GM23248 (cell line): ENCODE results near the gene LRCOL1.

Experiments used
- EZH2 ChIP-seq: fragments of 200-600 bp; sonication (generic); IDR thresholded peaks from 2 replicates; pipeline ENCODE4 v1.6.1; 2018; ENCODE audit warnings: antibody characterized with exemption, mild to moderate bottlenecking; ENCODE audit not compliant: insufficient read depth, poor library complexity, severe bottlenecking
- EZH2phosphoT487 ChIP-seq: fragments of 200-600 bp; sonication (generic); IDR thresholded peaks from 2 replicates; pipeline ENCODE4 v1.6.1; 2018; ENCODE audit warnings: antibody characterized with exemption, moderate library complexity, mild to moderate bottlenecking, low read depth; ENCODE audit not compliant: insufficient read depth

- TF ChIP-seq EZH2 (no peak), EZH2phosphoT487 (no peak)
These were observed 19.1 kb downstream of the LRCOL1 start for GRCh38 chr12:132591107-132591935.
